ENCODE measurements around the gene CUL1.

- TF ChIP-seq CTCF (IDR thresholded peaks at IDR 0.05) (no peak), EP300 (IDR thresholded peaks at IDR 0.05) (no peak)
These were observed 14.1 kb downstream of the CUL1 start for GRCh38 chr7:148712678-148713329.

Measured in ovary (tissue), 3 donors.